ENCODE measurements around the gene ZDHHC12.

DNA sequence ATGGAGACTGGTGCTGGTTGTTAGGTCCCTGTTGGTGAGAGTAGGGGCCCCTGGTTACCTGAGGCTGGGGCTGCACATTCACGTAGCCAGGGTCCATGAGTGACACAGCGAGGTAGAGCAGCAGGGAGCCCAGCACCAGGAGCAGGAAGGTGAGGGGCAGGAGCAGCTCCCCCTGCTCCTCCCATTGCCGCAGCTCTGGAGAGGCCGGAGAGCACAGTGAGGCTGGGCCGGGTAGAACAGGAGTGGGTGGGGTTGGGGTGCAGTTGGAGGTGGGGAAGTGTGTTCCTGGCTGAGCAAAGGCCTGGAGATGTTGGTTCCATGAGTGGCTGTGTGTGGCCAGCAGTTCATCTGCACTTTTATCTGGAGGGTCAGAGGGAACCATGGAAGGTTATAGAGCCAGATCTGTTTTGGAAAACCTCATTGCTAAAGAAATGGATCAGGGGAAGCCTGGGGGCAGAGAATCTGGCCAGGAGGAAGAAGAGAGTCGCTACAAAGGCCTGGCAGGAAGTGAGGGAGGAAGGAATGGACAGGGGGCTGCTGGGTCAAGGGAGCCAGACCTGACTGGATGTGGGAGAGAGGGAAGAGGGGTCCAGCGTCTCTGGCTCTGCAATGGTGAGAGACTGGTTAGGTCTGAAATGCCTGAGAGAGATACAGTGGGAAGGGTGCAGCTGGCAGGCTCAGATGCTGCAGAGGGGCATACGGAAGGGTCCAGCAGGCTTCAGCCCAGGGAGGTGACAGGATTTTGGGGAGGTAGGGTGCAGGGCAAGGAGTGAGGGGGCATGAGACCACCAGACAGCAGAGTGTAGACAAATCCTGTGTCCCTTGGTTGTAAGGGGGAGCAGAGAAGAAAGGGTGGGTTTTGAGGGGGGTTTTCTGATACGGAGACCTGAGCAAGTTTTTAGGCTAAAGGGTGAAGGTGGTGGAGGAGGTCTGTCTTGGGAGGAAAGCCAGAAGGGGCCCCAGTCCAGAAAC is 1.3 kb downstream of the ZDHHC12 start:
- no peak for TF ChIP-seq POLR2A (IDR thresholded peaks at IDR 0.05)
- TF ChIP-seq, protein P1, sequence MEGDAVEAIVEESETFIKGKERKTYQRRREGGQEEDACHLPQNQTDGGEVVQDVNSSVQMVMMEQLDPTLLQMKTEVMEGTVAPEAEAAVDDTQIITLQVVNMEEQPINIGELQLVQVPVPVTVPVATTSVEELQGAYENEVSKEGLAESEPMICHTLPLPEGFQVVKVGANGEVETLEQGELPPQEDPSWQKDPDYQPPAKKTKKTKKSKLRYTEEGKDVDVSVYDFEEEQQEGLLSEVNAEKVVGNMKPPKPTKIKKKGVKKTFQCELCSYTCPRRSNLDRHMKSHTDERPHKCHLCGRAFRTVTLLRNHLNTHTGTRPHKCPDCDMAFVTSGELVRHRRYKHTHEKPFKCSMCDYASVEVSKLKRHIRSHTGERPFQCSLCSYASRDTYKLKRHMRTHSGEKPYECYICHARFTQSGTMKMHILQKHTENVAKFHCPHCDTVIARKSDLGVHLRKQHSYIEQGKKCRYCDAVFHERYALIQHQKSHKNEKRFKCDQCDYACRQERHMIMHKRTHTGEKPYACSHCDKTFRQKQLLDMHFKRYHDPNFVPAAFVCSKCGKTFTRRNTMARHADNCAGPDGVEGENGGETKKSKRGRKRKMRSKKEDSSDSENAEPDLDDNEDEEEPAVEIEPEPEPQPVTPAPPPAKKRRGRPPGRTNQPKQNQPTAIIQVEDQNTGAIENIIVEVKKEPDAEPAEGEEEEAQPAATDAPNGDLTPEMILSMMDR (IDR thresholded peaks at IDR 0.05) = no peak

All from upper lobe of left lung (tissue), 4 donors.